Osteocyte (in vitro differentiated cells): ENCODE measurements around the gene PSENEN. TPM values are rescaled to one million over a fixed set of nuclear protein-coding genes. Genes with fewer than 3 reads are reported as not detected.

Source experiments
- DNase-seq: peaks from one replicate; pipeline ENCODE4 v3.0.0; 2021; ENCODE audit warnings: mixed read lengths; ENCODE audit not compliant: unreplicated experiment; ENCODE audit errors: extremely low spot score
- H3K27ac Mint-ChIP-seq: one replicate; pipeline ENCODE4 v1.8.0; 2021; ENCODE audit warnings: mild to moderate bottlenecking, mixed read lengths; ENCODE audit not compliant: unreplicated experiment
- H3K27me3 Mint-ChIP-seq: one replicate; pipeline ENCODE4 v1.8.0; 2021; ENCODE audit warnings: mixed read lengths; ENCODE audit not compliant: unreplicated experiment
- H3K36me3 Mint-ChIP-seq: one replicate; pipeline ENCODE4 v1.8.0; 2021; ENCODE audit warnings: mixed read lengths; ENCODE audit not compliant: unreplicated experiment
- H3K4me1 Mint-ChIP-seq: one replicate; pipeline ENCODE4 v1.8.0; 2021; ENCODE audit warnings: mixed read lengths; ENCODE audit not compliant: unreplicated experiment
- H3K4me3 Mint-ChIP-seq: one replicate; pipeline ENCODE4 v1.8.0; 2021; ENCODE audit warnings: mild to moderate bottlenecking, moderate library complexity, mixed read lengths; ENCODE audit not compliant: unreplicated experiment
- H3K9me3 Mint-ChIP-seq: one replicate; pipeline ENCODE4 v1.8.0; 2021; ENCODE audit warnings: mixed read lengths; ENCODE audit not compliant: unreplicated experiment
- CTCF ChIP-seq: fragments of 200-600 bp; sonication (generic); IDR thresholded peaks from 2 replicates; pipeline ENCODE4 v1.5.0; 2021; ENCODE audit warnings: antibody characterized with exemption, mild to moderate bottlenecking, moderate library complexity
- total RNA-seq: library from RNA; stranded (reverse); gene quantifications from 2 replicates; pipeline ENCODE4 v1.2.1, GENCODE V29; 2021

PSENEN gene
- total RNA-seq, 1 donor from 2014 or later = 72.6 TPM

DNA sequence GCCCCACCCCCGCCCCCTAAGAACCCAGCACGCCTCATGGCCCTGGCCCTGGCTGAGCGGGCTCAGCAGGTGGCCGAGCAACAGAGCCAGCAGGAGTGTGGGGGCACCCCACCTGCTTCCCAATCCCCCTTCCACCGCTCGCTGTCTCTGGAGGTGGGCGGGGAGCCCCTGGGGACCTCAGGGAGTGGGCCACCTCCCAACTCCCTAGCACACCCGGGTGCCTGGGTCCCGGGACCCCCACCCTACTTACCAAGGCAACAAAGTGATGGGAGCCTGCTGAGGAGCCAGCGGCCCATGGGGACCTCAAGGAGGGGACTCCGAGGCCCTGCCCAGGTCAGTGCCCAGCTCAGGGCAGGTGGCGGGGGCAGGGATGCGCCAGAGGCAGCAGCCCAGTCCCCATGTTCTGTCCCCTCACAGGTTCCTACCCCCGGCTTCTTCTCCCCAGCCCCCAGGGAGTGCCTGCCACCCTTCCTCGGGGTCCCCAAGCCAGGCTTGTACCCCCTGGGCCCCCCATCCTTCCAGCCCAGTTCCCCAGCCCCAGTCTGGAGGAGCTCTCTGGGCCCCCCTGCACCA is 41.9 kb downstream of the PSENEN start:
- no peaks in the 10 kb centered on the region for H3K27me3 Mint-ChIP-seq
- no peaks in the 10 kb centered on the region for H3K9me3 Mint-ChIP-seq
- H3K36me3 Mint-ChIP-seq = peaks cover 4% of the 10 kb centered on the region
- TF ChIP-seq CTCF = no peak
- no peak for DNase-seq
- no peak overlapping the region for H3K4me3 Mint-ChIP-seq
- H3K4me1 Mint-ChIP-seq = no peaks in the 10 kb centered on the region
- no peak overlapping the region for H3K27ac Mint-ChIP-seq

DNA sequence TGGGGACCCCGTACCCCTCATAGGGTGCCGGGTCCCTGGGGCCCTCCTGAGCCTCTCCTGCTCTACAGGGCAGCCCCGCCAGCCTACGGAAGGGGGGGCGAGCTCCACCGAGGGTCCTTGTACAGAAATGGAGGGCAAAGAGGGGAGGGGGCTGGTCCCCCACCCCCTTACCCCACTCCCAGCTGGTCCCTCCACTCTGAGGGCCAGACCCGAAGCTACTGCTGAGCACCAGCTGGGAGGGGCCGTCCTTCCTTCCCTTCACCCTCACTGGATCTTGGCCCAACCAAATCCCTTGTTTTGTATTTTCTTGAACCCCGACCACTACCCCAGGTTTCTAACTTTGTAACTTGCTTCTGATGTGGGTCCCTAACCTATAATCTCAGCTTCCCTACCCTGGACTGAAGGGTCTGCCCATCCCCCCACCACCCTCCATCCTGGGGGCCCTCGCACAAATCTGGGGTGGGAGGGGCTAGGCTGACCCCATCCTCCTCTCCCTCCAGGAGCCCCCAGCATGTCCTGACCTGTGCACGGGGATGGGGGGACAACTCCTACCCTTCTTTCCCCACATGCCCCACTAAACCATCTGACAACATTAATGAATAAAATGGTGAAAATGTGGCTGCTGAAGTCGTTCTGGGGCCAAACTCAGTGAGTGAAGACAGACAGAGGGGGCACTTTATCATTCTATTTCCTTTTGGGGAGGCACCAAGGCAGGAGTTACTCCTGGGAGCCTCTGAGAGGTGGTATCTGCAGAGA is 42.9 kb downstream of the PSENEN start:
- Mint-ChIP-seq H3K36me3 (peaks cover 2% of the 10 kb centered on the region), H3K27me3 (no peaks in the 10 kb centered on the region), H3K27ac (no peak overlapping the region), H3K4me1 (no peaks in the 10 kb centered on the region), H3K9me3 (no peaks in the 10 kb centered on the region), H3K4me3 (no peak overlapping the region)
- no peak for TF ChIP-seq CTCF
- no peak for DNase-seq

DNA sequence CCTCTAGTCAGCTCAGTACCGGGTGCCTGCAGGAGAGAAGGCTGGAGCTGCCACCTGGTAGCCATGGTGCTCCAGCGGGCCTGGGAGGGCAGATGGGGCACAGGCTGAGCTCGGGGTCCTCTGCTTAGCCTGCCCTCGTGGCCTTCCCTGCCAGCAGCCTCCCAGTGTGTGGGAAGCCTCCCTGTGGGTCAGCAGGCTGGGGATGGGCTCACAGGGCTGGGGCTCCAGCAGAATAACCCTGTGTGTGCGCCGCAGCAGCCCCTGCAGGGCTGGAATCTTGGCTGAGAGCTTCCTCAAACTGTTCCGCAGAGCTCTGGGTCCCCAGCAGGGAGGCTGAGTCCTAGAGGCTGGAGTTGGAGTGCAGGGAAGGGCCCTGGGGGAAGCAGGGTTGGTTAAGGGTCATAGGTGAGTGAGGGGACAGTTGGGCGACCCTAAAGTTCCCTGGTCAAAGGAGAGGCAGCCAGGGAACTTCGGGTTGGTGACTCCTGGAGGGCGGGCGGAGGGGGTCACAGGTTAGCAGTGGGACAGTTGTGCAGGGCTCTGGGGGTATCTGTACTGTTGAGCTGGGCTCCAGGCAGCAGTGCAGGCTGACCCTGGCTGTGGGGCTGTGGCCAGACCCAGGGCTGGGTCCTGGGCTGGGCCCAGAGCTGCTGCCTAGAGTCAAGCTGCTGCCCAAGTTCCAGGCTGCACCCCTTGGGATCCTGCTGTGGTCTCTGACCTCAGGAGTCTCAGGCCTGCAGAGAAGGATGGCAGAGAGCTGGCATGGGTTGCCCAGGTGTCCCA is 43.9 kb downstream of the PSENEN start:
- no peaks in the 10 kb centered on the region for H3K4me1 Mint-ChIP-seq
- no peaks in the 10 kb centered on the region for H3K9me3 Mint-ChIP-seq
- TF ChIP-seq CTCF = no peak
- H3K27ac Mint-ChIP-seq = no peak overlapping the region
- H3K36me3 Mint-ChIP-seq = no peaks in the 10 kb centered on the region
- no peak for DNase-seq
- no peak overlapping the region for H3K4me3 Mint-ChIP-seq
- no peaks in the 10 kb centered on the region for H3K27me3 Mint-ChIP-seq

DNA sequence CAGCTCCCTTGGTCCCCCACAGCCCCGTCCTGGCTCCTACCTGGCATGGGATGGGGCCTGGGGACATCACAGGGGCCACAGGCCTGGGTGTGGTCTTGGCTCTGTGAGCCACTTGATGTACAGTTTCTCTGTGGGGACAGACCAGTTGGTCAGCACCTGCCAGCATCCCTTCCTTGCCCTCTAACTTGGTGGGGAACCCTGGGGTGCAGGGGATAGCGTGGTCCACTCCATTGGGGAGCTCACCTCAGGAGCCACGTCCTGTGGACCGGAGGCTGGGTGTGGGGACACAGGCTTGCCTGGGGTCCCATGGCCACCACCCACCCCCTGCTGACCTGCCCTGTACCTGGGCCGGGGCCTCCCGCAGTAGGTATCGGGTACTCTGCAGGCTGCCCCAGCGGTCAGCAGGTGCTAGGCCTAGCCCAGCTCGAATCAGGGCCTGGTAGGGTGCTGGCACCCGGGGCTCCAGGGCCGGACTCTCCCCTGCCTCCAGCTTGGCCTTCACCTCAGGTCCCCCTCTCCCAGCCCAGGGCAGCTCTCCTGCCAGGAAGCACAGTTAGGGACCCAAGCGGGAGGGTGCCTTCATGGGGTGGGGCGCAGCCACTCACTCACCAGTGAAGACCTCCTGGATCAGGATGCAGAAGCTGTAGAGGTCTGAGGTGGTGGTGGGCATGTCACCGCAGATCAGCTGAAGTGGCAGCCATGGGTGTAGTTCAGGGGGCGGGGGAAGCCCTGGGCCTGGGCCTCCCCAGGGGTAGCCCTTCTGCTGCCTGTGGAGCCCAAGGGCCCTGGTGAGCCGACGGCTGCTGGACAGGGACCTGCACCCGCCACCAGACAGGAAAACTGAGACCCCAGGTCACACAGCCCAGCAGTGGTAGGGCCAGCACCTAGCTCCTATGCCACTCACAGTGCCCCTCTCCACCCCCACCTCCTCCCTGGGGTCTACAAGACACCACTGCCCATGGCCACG is 44.8 kb downstream of the PSENEN start:
- Mint-ChIP-seq H3K27me3 (no peaks in the 10 kb centered on the region), H3K36me3 (no peaks in the 10 kb centered on the region), H3K9me3 (no peaks in the 10 kb centered on the region), H3K27ac (no peak overlapping the region), H3K4me3 (no peak overlapping the region), H3K4me1 (no peaks in the 10 kb centered on the region)
- DNase-seq = no peak
- no peak for TF ChIP-seq CTCF
